22Rv1 (cell line): ENCODE results near the gene PKNOX2.

Source experiments
- CTCF ChIP-seq: fragments of 450-650 bp; IDR thresholded peaks from 2 replicates; pipeline ENCODE4 v1.5.1; 2017; ENCODE audit warnings: mild to moderate bottlenecking
- ZFX ChIP-seq: fragments of 450-650 bp; IDR thresholded peaks from 2 replicates; pipeline ENCODE4 v1.6.1; 2017; ENCODE audit warnings: antibody characterized with exemption, borderline replicate concordance

- TF ChIP-seq CTCF, result no peak
- no peak for TF ChIP-seq ZFX
These were observed 123.1 kb downstream of the PKNOX2 start for GRCh38 chr11:125287491-125288210.
